ENCODE data around the gene ZSCAN31.
"Not testable (repeated sequence)": the region's sequence is repeated elsewhere in the genome, so short reads cannot be mapped to it uniquely, and the experiment has no call there.

The ZSCAN31 gene

DNA sequence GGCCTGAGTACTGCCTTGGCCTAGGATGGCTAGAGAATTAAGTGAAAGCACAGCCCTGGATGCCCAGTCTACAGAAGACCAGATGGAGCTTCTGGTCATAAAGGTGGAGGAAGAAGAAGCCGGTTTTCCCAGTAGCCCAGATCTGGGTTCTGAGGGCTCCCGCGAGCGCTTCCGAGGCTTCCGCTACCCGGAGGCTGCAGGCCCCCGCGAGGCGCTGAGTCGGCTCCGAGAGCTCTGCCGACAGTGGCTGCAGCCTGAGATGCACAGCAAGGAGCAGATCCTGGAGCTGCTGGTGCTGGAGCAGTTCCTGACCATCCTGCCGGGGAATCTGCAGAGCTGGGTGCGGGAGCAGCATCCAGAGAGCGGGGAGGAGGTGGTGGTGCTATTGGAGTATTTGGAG is 23.6 kb upstream of the ZSCAN31 start:
- not testable (repeated sequence) for H3K27me3 Mint-ChIP-seq; H3K9me3 Mint-ChIP-seq; ATAC-seq (replicated peaks); H3K4me3 Mint-ChIP-seq; DNase-seq; H3K27ac Mint-ChIP-seq
- Mint-ChIP-seq H3K36me3 (peaks cover 17 to 25% of the 10 kb centered on the region in 2 donors), H3K4me1 (peaks cover 8 to 22% of the 10 kb centered on the region in 2 donors)

DNA sequence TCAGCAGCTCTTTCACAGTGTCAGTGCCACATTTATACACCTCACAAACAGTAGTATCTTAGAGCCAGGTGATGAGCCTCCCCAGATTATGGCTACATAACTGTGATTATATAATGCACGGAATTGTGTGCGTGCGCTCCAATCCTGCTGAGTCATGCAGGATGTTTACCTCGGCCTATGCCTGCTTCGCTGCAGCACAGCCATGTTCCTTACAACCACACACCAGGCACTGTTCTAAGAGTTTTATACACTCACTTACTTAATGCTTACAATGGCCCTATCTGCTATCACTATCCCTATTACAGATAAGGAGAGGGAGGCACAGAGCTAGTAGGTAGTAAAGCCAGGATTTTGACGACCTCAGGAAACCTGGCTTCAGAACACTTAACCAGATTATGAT is 21.1 kb upstream of the ZSCAN31 start:
- ATAC-seq (replicated peaks): no peak
- H3K4me3 Mint-ChIP-seq: no peak overlapping the region
- no peaks in the 10 kb centered on the region for H3K9me3 Mint-ChIP-seq
- no peak for DNase-seq
- peaks cover 4 to 14% of the 10 kb centered on the region in 2 donors for H3K36me3 Mint-ChIP-seq
- no peaks in the 10 kb centered on the region for H3K27me3 Mint-ChIP-seq
- peaks cover 13 to 40% of the 10 kb centered on the region in 2 donors for H3K4me1 Mint-ChIP-seq
- H3K27ac Mint-ChIP-seq: no peak overlapping the region

DNA sequence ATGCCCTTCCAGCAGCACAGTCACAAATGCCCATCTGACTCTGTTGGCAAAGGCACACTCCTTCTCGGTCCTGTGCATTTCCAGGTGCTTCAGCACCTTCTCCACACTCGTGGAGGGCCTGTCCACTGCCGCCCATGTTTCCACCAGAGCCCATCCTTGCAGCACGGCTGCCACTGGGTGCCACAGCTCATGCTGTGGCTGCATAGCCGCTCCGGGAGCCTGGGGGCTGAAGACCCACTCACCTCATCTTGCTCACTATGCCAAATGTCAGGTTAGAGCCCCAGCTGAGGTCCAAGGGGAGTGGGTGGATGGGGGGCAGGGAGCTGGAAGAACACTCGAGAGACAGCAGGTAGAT is 20.7 kb upstream of the ZSCAN31 start:
- H3K4me1 Mint-ChIP-seq: peaks cover 13 to 44% of the 10 kb centered on the region in 2 donors
- ATAC-seq (replicated peaks): no peak
- H3K27me3 Mint-ChIP-seq: no peaks in the 10 kb centered on the region
- no peak overlapping the region for H3K4me3 Mint-ChIP-seq
- H3K27ac Mint-ChIP-seq: no peak overlapping the region
- H3K9me3 Mint-ChIP-seq: peaks cover 0 to under 1% of the 10 kb centered on the region in 2 donors
- peaks cover 4 to 10% of the 10 kb centered on the region in 2 donors for H3K36me3 Mint-ChIP-seq
- no peak for DNase-seq

DNA sequence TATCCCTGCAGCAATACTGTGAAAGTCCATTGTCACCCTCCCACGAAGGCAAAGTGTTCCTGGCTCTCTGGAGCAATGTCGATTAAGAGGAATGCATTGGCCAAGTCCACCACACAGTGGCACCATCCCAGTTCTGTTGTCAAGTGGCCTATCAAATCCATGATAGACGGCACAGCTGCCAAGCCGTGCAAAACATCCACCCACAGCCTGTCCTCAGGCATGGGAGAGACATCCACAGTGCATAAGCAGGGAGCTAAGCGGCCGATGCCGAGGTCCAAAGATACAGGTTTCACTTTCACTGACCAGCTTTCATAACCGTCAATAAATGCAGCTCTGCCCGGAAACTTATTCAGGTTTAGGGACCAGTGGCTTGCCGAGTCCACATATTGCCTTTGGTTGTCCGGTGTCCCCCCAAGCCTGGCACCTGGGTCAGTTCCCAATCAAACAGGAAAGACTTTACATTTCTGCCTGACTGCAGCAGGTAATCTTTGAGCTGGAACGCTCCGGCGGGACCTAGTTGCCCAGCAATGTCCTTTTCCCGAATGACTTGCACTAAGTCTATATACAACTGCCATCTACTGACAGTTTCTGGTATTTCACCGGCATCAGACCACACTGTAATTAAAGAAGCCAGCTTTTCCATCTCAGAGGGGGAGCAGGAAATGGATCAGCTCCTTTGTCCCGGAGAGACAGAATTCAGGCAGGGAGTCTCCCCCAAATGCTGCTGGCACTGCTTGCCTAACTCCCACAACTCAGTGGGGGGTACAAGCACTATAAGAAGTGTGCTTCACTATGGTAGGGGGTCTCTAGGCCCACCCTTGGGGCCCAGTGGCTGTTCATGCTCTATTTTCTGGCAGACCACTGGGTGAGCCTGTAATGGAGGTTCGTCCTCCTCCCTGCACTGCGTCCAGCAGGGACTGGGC is 20.1 kb upstream of the ZSCAN31 start:
- peak; percentile 84 to 85 for ATAC-seq (replicated peaks)
- Mint-ChIP-seq H3K36me3 (peaks cover 4 to 10% of the 10 kb centered on the region in 2 donors), H3K27ac (peak overlapping the region; percentile 71), H3K4me3 (peak overlapping the region; percentile 89 to 91), H3K27me3 (no peaks in the 10 kb centered on the region), H3K9me3 (peaks cover 0 to 2% of the 10 kb centered on the region in 2 donors), H3K4me1 (peaks cover 16 to 51% of the 10 kb centered on the region in 2 donors)
- peak; percentile 57 for DNase-seq

DNA sequence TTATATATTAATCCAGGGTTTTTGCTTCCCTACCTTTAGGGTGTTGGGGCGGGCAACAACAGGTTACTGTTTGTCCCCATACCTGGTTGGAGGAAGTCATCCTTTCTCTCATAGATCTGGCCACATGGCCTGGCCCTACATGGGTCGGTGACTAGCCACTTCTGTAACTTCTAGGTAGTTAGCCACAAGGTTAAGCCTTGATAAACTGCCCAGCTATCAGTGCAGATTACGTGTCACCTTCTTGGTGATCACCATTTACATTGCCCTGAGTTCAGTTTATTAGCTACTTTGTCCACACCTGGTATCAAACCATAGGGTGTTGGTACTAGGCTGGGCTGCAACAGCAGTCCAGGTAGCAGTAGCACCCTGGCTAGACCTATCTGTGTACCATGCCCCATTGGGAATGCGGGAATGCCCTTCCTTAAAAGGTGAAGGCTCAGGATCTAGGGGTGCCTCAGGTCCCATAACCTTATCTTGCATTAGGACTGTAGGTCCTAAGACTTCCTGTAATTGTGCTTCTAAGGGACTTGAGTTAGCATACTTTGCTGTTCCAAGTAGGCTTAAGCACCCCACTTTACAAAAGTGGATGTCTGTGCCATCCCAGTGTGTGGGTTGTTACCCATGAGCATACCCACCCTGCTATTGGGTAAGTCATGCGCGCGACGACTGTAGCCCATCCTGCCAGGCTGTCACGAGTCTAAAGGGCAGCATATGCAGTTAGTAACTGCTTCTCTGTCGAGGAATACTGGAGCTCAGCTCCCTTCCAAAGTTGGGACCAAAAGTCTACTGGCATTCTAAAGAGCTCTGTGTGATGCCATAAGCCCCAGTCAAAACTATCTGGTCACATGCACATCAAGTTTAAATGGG is 19.0 kb upstream of the ZSCAN31 start:
- no peaks in the 10 kb centered on the region for H3K27me3 Mint-ChIP-seq
- peak overlapping the region in 1 of 2 donors; percentile 89 for H3K4me3 Mint-ChIP-seq
- DNase-seq: no peak
- H3K27ac Mint-ChIP-seq: no peak overlapping the region
- no peak for ATAC-seq (replicated peaks)
- peaks cover 1 to 11% of the 10 kb centered on the region in 2 donors for H3K36me3 Mint-ChIP-seq
- peaks cover 16 to 57% of the 10 kb centered on the region in 2 donors for H3K4me1 Mint-ChIP-seq
- peaks cover 0 to 2% of the 10 kb centered on the region in 2 donors for H3K9me3 Mint-ChIP-seq

DNA sequence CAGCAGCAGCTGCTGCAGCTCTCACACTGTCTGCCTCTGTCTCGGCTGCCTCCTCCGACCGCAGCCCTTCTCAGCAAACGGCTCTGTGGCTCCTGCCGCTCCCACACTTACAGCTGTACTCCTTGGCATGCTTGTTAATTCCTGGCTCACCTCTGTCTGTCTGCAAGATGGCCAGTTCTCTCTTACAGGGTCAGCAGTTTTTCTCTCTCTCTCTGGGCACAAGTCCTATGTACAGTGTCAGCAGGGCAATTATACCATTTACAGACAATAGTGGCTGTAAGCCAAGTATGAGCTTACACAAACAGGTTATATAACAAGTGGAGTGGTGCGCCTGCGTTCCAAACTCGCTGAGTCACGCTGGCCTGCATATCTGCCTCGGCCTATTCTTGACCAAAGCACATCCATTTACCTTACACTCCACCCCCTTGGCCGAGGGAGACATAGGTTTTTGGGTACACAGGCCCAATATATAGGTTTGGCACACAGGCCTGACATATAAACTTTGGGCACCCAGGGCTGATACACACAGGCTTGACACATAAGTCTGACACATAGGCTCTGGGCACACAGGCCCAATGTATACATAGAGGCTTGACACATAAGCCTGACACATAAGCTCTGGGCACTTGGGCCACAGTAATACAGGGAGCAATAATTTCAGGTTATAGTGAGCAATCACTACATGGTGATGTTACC is 18.2 kb upstream of the ZSCAN31 start:
- H3K27me3 Mint-ChIP-seq: no peaks in the 10 kb centered on the region
- peaks cover 17 to 57% of the 10 kb centered on the region in 2 donors for H3K4me1 Mint-ChIP-seq
- peaks cover 0 to 2% of the 10 kb centered on the region in 2 donors for H3K9me3 Mint-ChIP-seq
- ATAC-seq (replicated peaks) (no peak), DNase-seq (no peak)
- H3K4me3 Mint-ChIP-seq: no peak overlapping the region
- no peak overlapping the region for H3K27ac Mint-ChIP-seq
- H3K36me3 Mint-ChIP-seq: peaks cover 4 to 9% of the 10 kb centered on the region in 2 donors

DNA sequence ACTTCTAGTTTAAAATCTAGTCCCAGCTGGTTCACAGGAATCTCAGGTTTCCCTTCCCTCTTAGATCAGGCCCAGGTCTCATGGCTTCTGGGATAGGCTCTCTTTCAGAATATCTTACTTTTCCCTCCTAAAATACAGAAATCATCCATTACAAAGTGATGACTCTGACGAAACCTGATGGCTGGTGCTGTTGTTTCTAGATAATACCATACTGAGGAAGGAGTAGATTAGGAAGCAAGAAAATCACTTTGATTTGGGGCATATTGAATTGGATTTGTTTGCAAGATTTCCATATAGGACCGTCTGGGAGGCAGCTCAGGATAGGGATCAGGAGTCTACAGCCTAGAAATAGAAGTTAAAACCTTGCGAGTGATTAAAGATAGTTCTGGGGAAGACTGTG is 17.4 kb upstream of the ZSCAN31 start:
- ATAC-seq (replicated peaks) (no peak), DNase-seq (no peak)
- H3K4me3 Mint-ChIP-seq: no peak overlapping the region
- peaks cover 17 to 57% of the 10 kb centered on the region in 2 donors for H3K4me1 Mint-ChIP-seq
- no peaks in the 10 kb centered on the region for H3K27me3 Mint-ChIP-seq
- H3K36me3 Mint-ChIP-seq: peaks cover 4 to 8% of the 10 kb centered on the region in 2 donors
- no peak overlapping the region for H3K27ac Mint-ChIP-seq
- H3K9me3 Mint-ChIP-seq: peaks cover 0 to 2% of the 10 kb centered on the region in 2 donors

DNA sequence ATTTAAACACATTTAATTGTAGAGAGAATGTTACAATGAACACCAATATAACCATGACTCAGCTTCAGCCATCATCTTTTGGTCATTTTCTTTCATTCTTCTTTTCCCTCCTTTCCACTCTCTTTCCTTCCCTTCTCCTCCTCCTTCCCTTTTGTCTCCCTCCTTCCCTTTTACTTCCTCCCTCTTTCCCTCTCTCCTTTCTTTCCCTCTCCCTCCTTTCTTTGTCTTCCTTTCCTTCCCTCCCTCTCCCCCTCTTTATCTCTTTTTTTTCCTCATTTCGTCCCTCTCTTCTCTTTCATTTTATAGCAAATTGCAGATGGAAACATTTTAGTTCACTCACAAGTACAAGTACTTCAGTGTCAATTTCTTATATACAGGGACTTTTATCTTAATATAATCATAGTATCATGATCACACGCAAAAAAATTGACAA is 15.6 kb upstream of the ZSCAN31 start:
- Mint-ChIP-seq H3K27ac (no peak overlapping the region), H3K27me3 (peaks cover 0 to 5% of the 10 kb centered on the region in 2 donors), H3K4me3 (peak overlapping the region; percentile 4 to 34), H3K36me3 (peaks cover 2 to 8% of the 10 kb centered on the region in 2 donors), H3K4me1 (peaks cover 17 to 49% of the 10 kb centered on the region in 2 donors), H3K9me3 (peaks cover 0 to 2% of the 10 kb centered on the region in 2 donors)
- ATAC-seq (replicated peaks): no peak
- DNase-seq: no peak

DNA sequence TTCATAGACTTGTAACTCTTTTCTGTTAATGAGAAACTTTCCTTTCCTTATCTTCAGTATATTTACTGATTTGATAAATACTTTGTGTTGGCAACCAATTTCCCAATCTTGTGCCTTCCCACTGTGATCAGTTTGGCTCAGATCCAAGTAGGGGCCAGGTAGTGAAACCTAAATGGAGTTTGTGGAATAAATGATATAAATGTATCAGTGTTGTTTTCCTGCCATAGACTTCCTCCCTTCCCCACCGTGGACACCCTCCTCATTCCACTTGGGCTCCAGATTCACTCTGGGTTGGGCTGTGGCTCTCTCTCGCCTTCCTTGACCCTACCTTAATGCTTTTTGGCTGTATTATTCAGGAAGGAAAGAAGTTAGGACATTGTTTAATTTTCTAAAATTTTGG is 15.1 kb upstream of the ZSCAN31 start:
- H3K36me3 Mint-ChIP-seq: peaks cover 2 to 8% of the 10 kb centered on the region in 2 donors
- H3K27ac Mint-ChIP-seq: no peak overlapping the region
- peaks cover 14 to 45% of the 10 kb centered on the region in 2 donors for H3K4me1 Mint-ChIP-seq
- H3K9me3 Mint-ChIP-seq: peaks cover 0 to 2% of the 10 kb centered on the region in 2 donors
- ATAC-seq (replicated peaks) (no peak), DNase-seq (no peak)
- H3K4me3 Mint-ChIP-seq: peak overlapping the region in 1 of 2 donors; percentile 95
- H3K27me3 Mint-ChIP-seq: peaks cover 0 to 5% of the 10 kb centered on the region in 2 donors

DNA sequence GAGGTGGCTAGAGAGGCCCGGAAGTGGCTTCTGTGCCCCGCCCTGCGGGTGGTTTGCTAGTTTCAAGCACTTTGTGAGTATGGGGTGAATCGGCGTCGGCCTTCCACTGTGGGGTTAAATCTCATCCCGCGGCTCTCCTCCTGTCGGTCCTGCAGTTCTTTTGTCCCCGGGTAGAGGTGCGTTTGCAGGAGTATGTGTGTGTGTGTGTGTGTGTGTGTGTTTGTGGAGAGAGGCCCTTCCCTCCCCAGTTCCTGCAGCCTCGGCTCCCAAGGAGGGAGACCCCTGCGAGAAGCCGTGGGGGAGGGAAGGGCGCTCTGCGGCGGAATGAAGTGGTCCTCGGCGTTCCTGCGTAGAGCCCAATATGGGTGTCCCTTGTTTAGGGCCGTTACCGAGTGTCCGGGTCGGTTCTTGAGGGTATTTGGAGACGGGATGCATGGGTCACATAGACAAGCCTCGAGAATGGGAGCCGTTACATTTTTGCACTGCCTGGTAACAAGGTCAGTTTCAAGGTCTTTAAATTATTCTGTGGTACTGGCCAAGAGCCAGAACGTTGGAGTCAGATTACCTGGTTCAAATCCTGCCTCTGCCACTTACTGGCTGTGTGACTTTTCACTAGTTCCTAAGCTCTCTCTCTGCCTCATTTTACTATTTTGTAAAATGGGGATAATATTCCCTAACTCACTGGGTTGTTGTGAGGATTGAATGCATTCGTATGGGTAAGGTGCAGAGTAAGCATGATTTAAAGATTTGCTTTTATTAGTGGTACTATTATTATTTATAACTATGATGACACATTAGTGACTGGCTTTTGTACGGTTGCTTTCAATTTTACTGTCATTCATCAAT is 14.2 kb upstream of the ZSCAN31 start, which contains the start of gene ZKSCAN3:
Gene ZKSCAN3, plus strand, starts transcription at position 56 of the 846 bp plus-strand sequence. CDS start 9,640 bp downstream, outside the sequence.
- Mint-ChIP-seq H3K27me3 (peaks cover 0 to 5% of the 10 kb centered on the region in 2 donors), H3K4me3 (peak within 1 kb of the TSS; percentile 95 to 99), H3K27ac (peak within 1 kb of the TSS; percentile 97), H3K9me3 (peaks cover 0 to 2% of the 10 kb centered on the region in 2 donors), H3K4me1 (peaks cover 9 to 35% of the 10 kb centered on the region in 2 donors), H3K36me3 (peaks cover 2 to 8% of the 10 kb centered on the region in 2 donors)
- ATAC-seq (replicated peaks) (peak; percentile 100), DNase-seq (peak; percentile 76)

DNA sequence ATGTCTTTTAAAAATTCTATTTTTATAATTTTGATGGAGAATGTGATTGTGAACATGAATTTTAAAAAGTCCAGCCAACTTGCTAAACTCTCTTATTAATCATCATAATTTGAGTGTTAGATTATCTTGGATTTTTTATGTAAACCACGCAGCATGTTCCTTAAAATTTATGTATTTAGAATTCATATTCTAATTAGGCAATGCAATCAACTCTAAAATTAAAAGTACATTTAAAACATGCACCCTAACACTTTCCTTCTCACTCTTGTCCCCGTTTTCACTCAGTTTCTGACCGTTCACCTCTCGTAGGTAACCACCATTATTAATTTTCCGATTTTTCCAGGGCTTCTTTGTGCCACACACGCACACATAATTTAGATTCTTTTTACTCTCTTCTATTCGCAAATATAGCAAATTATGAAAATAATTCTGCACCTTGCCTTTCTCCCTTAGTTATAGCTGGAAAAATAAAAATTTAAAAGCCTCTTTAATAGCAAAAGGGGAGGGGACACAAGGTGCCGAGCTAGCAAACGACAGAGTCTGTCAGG is 13.5 kb upstream of the ZSCAN31 start:
- peaks cover 2 to 8% of the 10 kb centered on the region in 2 donors for H3K36me3 Mint-ChIP-seq
- H3K9me3 Mint-ChIP-seq: peaks cover 0 to 2% of the 10 kb centered on the region in 2 donors
- peaks cover 3 to 6% of the 10 kb centered on the region in 2 donors for H3K27me3 Mint-ChIP-seq
- H3K27ac Mint-ChIP-seq: peak overlapping the region; percentile 97
- H3K4me1 Mint-ChIP-seq: peaks cover 9 to 35% of the 10 kb centered on the region in 2 donors
- ATAC-seq (replicated peaks): peak; percentile 17 to 20
- no peak for DNase-seq
- H3K4me3 Mint-ChIP-seq: peak overlapping the region; percentile 95 to 99

DNA sequence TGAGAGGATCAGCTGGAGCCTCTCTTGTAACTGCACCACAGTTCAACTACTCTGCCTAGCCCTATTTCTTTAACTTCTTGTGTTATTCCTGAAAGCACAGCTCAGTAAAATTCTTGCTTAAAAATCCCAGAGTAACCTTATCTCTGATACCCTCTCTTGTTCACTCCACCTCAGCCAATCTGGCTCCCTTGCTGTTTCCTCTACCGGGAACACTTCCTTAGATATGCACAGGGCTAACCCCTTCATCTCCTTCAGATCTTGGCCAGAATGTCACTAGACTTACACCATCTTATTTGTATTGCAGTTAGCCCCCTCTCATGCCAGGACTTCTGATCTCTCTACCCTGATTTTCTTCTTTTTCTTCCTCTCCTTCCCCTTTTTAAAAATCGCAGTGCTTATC is 11.2 kb upstream of the ZSCAN31 start:
- ATAC-seq (replicated peaks): no peak
- DNase-seq: no peak
- Mint-ChIP-seq H3K9me3 (peaks cover 0 to 2% of the 10 kb centered on the region in 2 donors), H3K36me3 (peaks cover 2 to 3% of the 10 kb centered on the region in 2 donors), H3K27ac (peak overlapping the region; percentile 11), H3K4me3 (no peak overlapping the region), H3K27me3 (peaks cover 6 to 8% of the 10 kb centered on the region in 2 donors), H3K4me1 (peaks cover 4 to 18% of the 10 kb centered on the region in 2 donors)
